ENCODE data around the gene IQSEC1. TPM values are rescaled to one million over a fixed set of nuclear protein-coding genes. Genes with fewer than 3 reads are reported as not detected.

IQSEC1 gene
- total and polyA plus RNA-seq, 2 of the 8 experiments (the other 6 are each of a cell fraction or from before 2014, with no cell fraction given), result 6.8 to 28.8 TPM

DNA sequence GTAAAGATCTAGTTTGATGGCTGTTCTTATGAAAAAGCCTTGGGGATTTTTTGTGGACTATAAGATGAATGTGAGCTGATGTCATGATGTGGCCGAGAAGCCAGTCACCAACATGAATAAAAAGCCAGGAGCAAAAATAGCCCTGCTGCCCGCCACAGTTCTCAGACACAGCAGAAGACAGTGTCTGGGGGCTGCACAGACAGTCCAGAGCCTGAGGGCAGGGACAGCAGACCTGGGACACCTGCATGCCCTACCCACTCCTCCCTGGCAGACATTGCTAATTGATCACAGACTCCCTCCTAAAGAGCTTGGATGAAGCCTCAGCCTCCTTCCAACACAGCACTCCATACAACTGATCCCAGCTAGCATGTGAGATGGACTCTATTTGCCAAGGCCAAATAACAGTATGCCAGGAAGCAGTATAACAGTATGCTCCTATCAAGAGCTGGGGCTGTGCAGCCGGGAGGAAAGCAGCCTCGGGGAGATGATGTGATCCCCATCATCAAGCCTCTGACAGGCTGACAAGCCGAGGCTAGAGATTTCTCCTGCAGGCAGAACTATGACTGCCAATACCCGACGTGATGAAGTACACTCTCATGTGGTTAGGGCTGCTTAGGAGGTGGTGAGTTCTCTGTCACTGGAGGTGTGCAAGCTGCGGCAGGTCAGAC, 126.4 kb downstream of the IQSEC1 start:
- H3K4me3 ChIP-seq (ENCODE audit: extremely low read depth in 1 of 4, insufficient read depth in 2 of 4, low read depth in 3 of 4, low read length in 4 of 4), result no peak overlapping the region
- no peak overlapping the region for H3K4ac ChIP-seq (replicated peaks; ENCODE audit: insufficient read length, low read depth, low read length)
- H3K27me3 ChIP-seq (replicated peaks in 1 of 4; ENCODE audit: control insufficient read depth in 3 of 4, extremely low read depth in 1 of 4, insufficient read depth in 3 of 4, low read length in 3 of 4), result no peaks in the 10 kb centered on the region
- no peak overlapping the region for H2AK5ac ChIP-seq (ENCODE audit: low read depth, low read length)
- H3K14ac ChIP-seq (ENCODE audit: insufficient read length), result no peak overlapping the region
- H3K56ac ChIP-seq (replicated peaks; ENCODE audit: insufficient read length, low read depth, low read length), result no peak overlapping the region
- H2BK15ac ChIP-seq (ENCODE audit: low read length), result no peak overlapping the region
- no peak for TF ChIP-seq SP2 (IDR thresholded peaks at IDR 0.05; ENCODE audit: low read length)
- no peak for TF ChIP-seq TBP (IDR thresholded peaks at IDR 0.05; ENCODE audit: low read depth, low read length)
- no peak for TF ChIP-seq SIN3A (conservative IDR thresholded peaks at IDR 0.05 in 1 of 2, IDR thresholded peaks at IDR 0.05 in 1 of 2; ENCODE audit: low read depth in 1 of 2, low read length in 2 of 2)
- TF ChIP-seq POU5F1 (IDR thresholded peaks at IDR 0.05; ENCODE audit: low read depth, low read length), result no peak
- TF ChIP-seq TCF12 (IDR thresholded peaks at IDR 0.05; ENCODE audit: low read depth, low read length), result no peak
- peaks cover 18% of the 10 kb centered on the region for H3K79me1 ChIP-seq (ENCODE audit: low read depth, low read length)
- WGBS, 2 experiments (ENCODE audit: extremely low coverage in 1 of 2, insufficient coverage in 1 of 2, insufficient read length in 1 of 2, insufficient replicate concordance in 2 of 2, low coverage in 1 of 2, low lambda C conversion rate in 2 of 2, missing lambda C conversion rate in 1 of 2), result 82% methylated on average over 8 of the region's 8 CpGs; no CpG with 5 or more reads in 1 of the 2 experiments
- H3K79me2 ChIP-seq (ENCODE audit: control insufficient read depth in 1 of 2, insufficient read depth in 2 of 2, low read length in 2 of 2), result peaks cover 0 to 3% of the 10 kb centered on the region in 2 experiments; a peak in 1 of 4 replicates
- FAIRE-seq (no peak), DNase-seq (ENCODE audit: low read depth in 1 of 2, low spot score in 2 of 2) (no peak)
- no peak overlapping the region for H2AFZ ChIP-seq (ENCODE audit: low read length)
- H4K8ac ChIP-seq (ENCODE audit: extremely low read depth, insufficient read depth, low read length), result no peak overlapping the region
- H3K36me3 ChIP-seq (ENCODE audit: control insufficient read depth in 2 of 4, insufficient read depth in 4 of 4, low read length in 3 of 4), result no peaks in the 10 kb centered on the region
- H2BK20ac ChIP-seq (ENCODE audit: low read length), result no peak overlapping the region
- no peak overlapping the region for H3K4me2 ChIP-seq (ENCODE audit: insufficient read depth in 1 of 2, low read depth in 2 of 2, low read length in 2 of 2)
- H4K20me1 ChIP-seq (replicated peaks in 1 of 2; ENCODE audit: control insufficient read depth in 1 of 2, insufficient read depth in 2 of 2, low read length in 2 of 2), result peaks cover 12 to 20% of the 10 kb centered on the region in 2 experiments
- H4K91ac ChIP-seq (replicated peaks; ENCODE audit: insufficient read length, low read length), result no peak overlapping the region
- no peaks in the 10 kb centered on the region for H3K9me3 ChIP-seq (ENCODE audit: insufficient read depth in 2 of 2, low read depth in 1 of 2, low read length in 1 of 2)
- no peak overlapping the region for H2BK5ac ChIP-seq (ENCODE audit: low read depth, low read length)
- ChIA-PET POLR2A (ENCODE audit: partially characterized antibody) (interaction anchor here (0.7 to 1.0 kb wide), 3 partner anchors 13 to 83 kb away, joined by 3 to 4 read pairs (median 3); no protein-coding TSS in a partner anchor), CTCF (ENCODE audit: partially characterized antibody) (interaction anchor here (0.7 to 6.2 kb wide), 14 partner anchors 9 to 55 kb away, joined by 3 to 52 read pairs (median 6); no protein-coding TSS in a partner anchor)
- H4K5ac ChIP-seq (ENCODE audit: insufficient read length, low read depth, low read length), result no peak overlapping the region
- H2BK12ac ChIP-seq (ENCODE audit: low read depth, low read length), result no peak overlapping the region
- no peak overlapping the region for H3K9ac ChIP-seq (replicated peaks in 1 of 4; ENCODE audit: extremely low read depth in 1 of 4, low read depth in 3 of 4, low read length in 3 of 4)
- H3K23ac ChIP-seq (ENCODE audit: insufficient read length), result no peak overlapping the region
- H2BK120ac ChIP-seq (replicated peaks; ENCODE audit: low read depth, low read length), result no peak overlapping the region
- H3K23me2 ChIP-seq (ENCODE audit: low read depth, low read length), result no peaks in the 10 kb centered on the region
- peaks cover 0 to 9% (median 6%) of the 10 kb centered on the region in 4 experiments; a peak in 6 of 7 replicates for H3K4me1 ChIP-seq (replicated peaks in 1 of 4; ENCODE audit: control insufficient read depth in 3 of 4, insufficient read depth in 4 of 4, low read length in 3 of 4)
- H3K18ac ChIP-seq (ENCODE audit: extremely low read depth, low read length), result no peak overlapping the region
- H3K27ac ChIP-seq (ENCODE audit: low read depth, low read length), result no peak overlapping the region
